A549 (cell line): ENCODE measurements around the gene NUDT14. TPM values are rescaled to one million over a fixed set of nuclear protein-coding genes. Genes with fewer than 3 reads are reported as not detected.

Experiments used
- ATAC-seq, 2 experiments: fragments of 200-7000 bp in 1 of 2; fragments of >200 bp in 1 of 2; cut with Nextera tagmentation in 1 of 2; cut with Tn5 transposase in 1 of 2; 3 replicates each; pipeline versions ENCODE4 v1.8.0 to v1.9.1; 2018 to 2020; ENCODE audit warnings: mild to moderate bottlenecking in 1 of 2, moderate library complexity in 1 of 2
- CTCF ChIA-PET: fragments of 300-600 bp; sonication (Branson Sonifier 250); formaldehyde crosslinking; extraction: SDS; loops from one replicate; lab custom pipeline; 2021; ENCODE audit warnings: antibody characterized with exemption, inconsistent platforms; lab: Yijun Ruan, JAX
- POLR2A ChIA-PET: fragments of 350-600 bp; formaldehyde crosslinking; extraction: SDS; loops from one replicate; lab custom pipeline; 2021; ENCODE audit warnings: antibody characterized with exemption, inconsistent platforms; lab: Yijun Ruan, JAX
- DNase-seq, 2 experiments: peaks; one replicate each; pipeline versions ENCODE4 v3.0.0 to v3.0.0-alpha.2; 2011 to 2016; ENCODE audit warnings: low read depth in 1 of 2, low spot score in 1 of 2
- FAIRE-seq: peaks from 2 replicates; lab custom pipeline; 2011; peaks lifted over from hg19 to GRCh38; lab: Jason Lieb, UNC
- H3K27ac ChIP-seq, 2 experiments: fragments of >200 bp; sonication (Bioruptor Twin); formaldehyde crosslinking; 3 replicates each; pipeline ENCODE4 v1.5.1; 2016 to 2017
- H3K4me1 ChIP-seq: fragments of >200 bp; sonication (Bioruptor Twin); formaldehyde crosslinking; 3 replicates; pipeline ENCODE4 v1.6.1; 2016
- H3K4me2 ChIP-seq: fragments of >200 bp; sonication (Bioruptor Twin); formaldehyde crosslinking; 3 replicates; pipeline ENCODE4 v1.6.1; 2016
- H3K4me3 ChIP-seq: fragments of >200 bp; sonication (Bioruptor Twin); formaldehyde crosslinking; 3 replicates; pipeline ENCODE4 v1.5.1; 2016
- H3K9me3 ChIP-seq: fragments of >200 bp; sonication (Bioruptor Twin); formaldehyde crosslinking; 3 replicates; pipeline ENCODE4 v1.6.1; 2016
- BHLHE40 ChIP-seq: IDR thresholded peaks from 2 replicates; pipeline ENCODE4 v1.6.1; 2012; ENCODE audit warnings: low read depth, low read length, inconsistent platforms
- CBX2 ChIP-seq: fragments of 200-600 bp; sonication (generic); IDR thresholded peaks from 2 replicates; pipeline ENCODE4 v1.6.1; 2016; ENCODE audit warnings: low read depth, mild to moderate bottlenecking, borderline replicate concordance
- CEBPB ChIP-seq, 2 experiments: fragments of >200 bp in 1 of 2; sonication (Bioruptor Twin) in 1 of 2; formaldehyde crosslinking in 1 of 2; IDR thresholded peaks; 2 replicates each; pipeline ENCODE4 v1.6.1; 2012 to 2016
- E2F6 ChIP-seq: IDR thresholded peaks from 2 replicates; pipeline ENCODE4 v1.6.1; 2012; ENCODE audit warnings: low read depth, borderline replicate concordance
- FOSB ChIP-seq: fragments of 250-450 bp; sonication (Bioruptor Pico); IDR thresholded peaks from 2 replicates; pipeline ENCODE4 v1.5.0; 2020; ENCODE audit warnings: mild to moderate bottlenecking, moderate library complexity
- HDAC2 ChIP-seq: fragments of 200-600 bp; sonication (generic); IDR thresholded peaks from 2 replicates; pipeline ENCODE4 v1.6.1; 2016
- HOXA7 ChIP-seq: fragments of 250-450 bp; sonication (Bioruptor Pico); IDR thresholded peaks from 2 replicates; pipeline ENCODE4 v1.5.0; 2020; ENCODE audit warnings: mild to moderate bottlenecking, moderate library complexity
- HOXB13 ChIP-seq: fragments of 250-450 bp; sonication (Bioruptor Pico); IDR thresholded peaks from 2 replicates; pipeline ENCODE4 v1.5.0; 2020; ENCODE audit warnings: low read depth, mild to moderate bottlenecking, moderate library complexity
- JUN ChIP-seq, 2 experiments: fragments of >200 bp; sonication (Bioruptor Twin); formaldehyde crosslinking; IDR thresholded peaks; 2 replicates in 1 of 2; 3 replicates in 1 of 2; pipeline ENCODE4 v1.6.1; 2016 to 2017
- KDM1A ChIP-seq: fragments of 200-600 bp; sonication (generic); IDR thresholded peaks from 2 replicates; pipeline ENCODE4 v1.6.1; 2016; ENCODE audit warnings: low read depth, mild to moderate bottlenecking
- MYC ChIP-seq: IDR thresholded peaks from 2 replicates; pipeline ENCODE4 v1.6.1; 2012; ENCODE audit warnings: mild to moderate bottlenecking, inconsistent platforms, low read length, improper control_type of control experiment, borderline replicate concordance
- NFE2L2 ChIP-seq: fragments of 150-350 bp; conservative IDR thresholded peaks from 2 replicates; pipeline ENCODE4 v1.6.1; 2014; ENCODE audit warnings: low read length
- POLR2A ChIP-seq: IDR thresholded peaks from 2 replicates; pipeline ENCODE4 v1.6.1; 2012; ENCODE audit warnings: mild to moderate bottlenecking, low read length
- POLR2AphosphoS2 ChIP-seq: conservative IDR thresholded peaks from 2 replicates; pipeline ENCODE4 v1.6.1; 2012; ENCODE audit warnings: low read length, improper control_type of control experiment, inconsistent platforms
- RARB ChIP-seq: fragments of 250-450 bp; sonication (Bioruptor Pico); IDR thresholded peaks from 2 replicates; pipeline ENCODE4 v1.8.0; 2021; ENCODE audit warnings: mild to moderate bottlenecking, moderate library complexity
- SMC3 ChIP-seq: fragments of >200 bp; sonication (Bioruptor Twin); formaldehyde crosslinking; IDR thresholded peaks from 3 replicates; pipeline ENCODE4 v1.6.1; 2018; ENCODE audit warnings: inconsistent platforms
- SREBF2 ChIP-seq: fragments of 450-650 bp; IDR thresholded peaks from 2 replicates; pipeline ENCODE4 v1.6.1; 2014; ENCODE audit warnings: mild to moderate bottlenecking, moderate library complexity
- ZC3H11A ChIP-seq: fragments of 450-650 bp; IDR thresholded peaks from 2 replicates; pipeline ENCODE4 v1.6.1; 2014; ENCODE audit warnings: antibody characterized with exemption, mild to moderate bottlenecking
- ZSCAN20 ChIP-seq: fragments of 250-450 bp; sonication (Bioruptor Pico); IDR thresholded peaks from 2 replicates; pipeline ENCODE4 v1.8.0; 2022; ENCODE audit warnings: mild to moderate bottlenecking, moderate library complexity
- WGBS: methylation state at CpG from one replicate; pipeline ENCODE4 v1.1.6; 2017; ENCODE audit errors: missing lambda C conversion rate; 5-methylcytosine and 5-hydroxymethylcytosine counted together
- polyA plus RNA-seq, 4 experiments: library from polyadenylated mRNA; depleted of rRNA in 3 of 4; stranded (reverse); fragments of >200 nt; fragmentation: RNase III in 1 of 4; extraction: RNeasy Plus Mini Kit Qiagen cat#74134 plus additional on column Dnase treatment in 1 of 4; gene quantifications; 2 replicates in 3 of 4; 3 replicates in 1 of 4; pipeline ENCODE4 v1.2.3, GENCODE V29; 2011 to 2017
- TF ChIP-seq, protein P1 (sequence below): fragments of 150-350 bp; IDR thresholded peaks from 2 replicates; pipeline ENCODE4 v1.6.1; 2014; ENCODE audit warnings: low read depth, mild to moderate bottlenecking, low read length

The NUDT14 gene
- polyA plus RNA-seq, 2 of the 4 experiments (the other 2 are of a cell fraction): 12.6 to 30.7 TPM

DNA sequence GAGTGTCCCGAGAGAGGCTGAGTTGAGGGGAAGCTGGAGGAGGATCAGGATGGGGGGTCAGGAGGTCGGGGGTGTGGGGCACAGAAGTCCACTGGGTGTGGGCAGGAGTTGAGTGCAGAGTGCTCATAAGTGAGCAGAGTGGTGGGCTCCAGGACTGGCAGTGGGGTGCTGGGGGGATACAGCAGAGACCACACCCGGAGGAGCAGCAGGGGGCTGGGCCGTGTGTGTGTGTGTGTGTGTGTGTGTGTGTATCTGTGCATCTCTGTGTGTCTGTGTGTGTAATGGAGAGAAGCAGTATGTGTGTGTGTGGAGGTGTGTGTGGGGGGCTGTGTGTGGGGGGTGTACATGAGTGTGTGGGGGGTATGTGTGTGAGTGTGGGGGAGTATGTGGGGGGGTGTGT is 4.9 kb upstream of the NUDT14 start (continued):
- no peak for TF ChIP-seq JUN (IDR thresholded peaks at IDR 0.05)
- TF ChIP-seq ZC3H11A: no peak
- TF ChIP-seq SMC3: no peak
- TF ChIP-seq, all 56 proteins: peak for 0

DNA sequence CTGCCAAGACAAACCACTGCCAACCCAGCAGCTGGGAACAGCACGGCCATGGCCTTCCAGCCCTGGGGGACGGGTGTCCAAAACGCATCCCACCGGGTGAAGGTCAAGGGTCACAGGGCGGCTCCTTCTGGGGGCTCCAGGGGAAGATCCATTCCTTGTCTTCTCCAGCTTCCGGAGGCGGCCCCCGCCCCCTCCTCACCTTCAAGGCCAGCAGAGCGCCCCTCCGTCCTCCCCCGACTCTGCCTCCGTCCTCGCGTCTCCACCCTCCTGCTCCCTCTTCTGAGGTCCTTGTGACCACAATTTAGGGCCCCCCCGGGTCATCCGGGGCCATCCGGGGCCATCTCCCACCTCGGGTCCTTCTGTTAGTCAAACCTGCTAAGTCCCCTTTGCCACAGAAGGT is 3.9 kb upstream of the NUDT14 start:
- Histone ChIP-seq H3K9me3 (peaks cover 14% of the 10 kb centered on the region), H3K27ac (no peak overlapping the region), H3K4me2 (no peak overlapping the region), H3K4me3 (no peak overlapping the region), H3K4me1 (peaks cover 10% of the 10 kb centered on the region; the same call in 2 of the 3 replicates)
- CTCF ChIA-PET: interaction anchor here (0.9 to 1.3 kb wide), 3 partner anchors 16 to 17 kb away, joined by 3 to 6 read pairs (median 5); partner anchors contain the start of gene JAG2
- ATAC-seq (no peak), DNase-seq (no peak), FAIRE-seq (no peak)
- POLR2A ChIA-PET: no interaction called here
- WGBS: 60% methylated on average over 14 of the region's 18 CpGs
- TF ChIP-seq HOXA7 (no peak), SREBF2 (no peak), ZC3H11A (no peak), SMC3 (no peak), POLR2A (no peak), CBX2 (no peak), CEBPB (IDR thresholded peaks at IDR 0.05) (no peak), ZSCAN20 (CRISPR knock-in tag) (no peak), FOSB (no peak), RARB (CRISPR knock-in tag) (no peak), POLR2AphosphoS2 (no peak), BHLHE40 (no peak), MYC (no peak), E2F6 (no peak), HDAC2 (no peak)
- TF ChIP-seq, protein P1, sequence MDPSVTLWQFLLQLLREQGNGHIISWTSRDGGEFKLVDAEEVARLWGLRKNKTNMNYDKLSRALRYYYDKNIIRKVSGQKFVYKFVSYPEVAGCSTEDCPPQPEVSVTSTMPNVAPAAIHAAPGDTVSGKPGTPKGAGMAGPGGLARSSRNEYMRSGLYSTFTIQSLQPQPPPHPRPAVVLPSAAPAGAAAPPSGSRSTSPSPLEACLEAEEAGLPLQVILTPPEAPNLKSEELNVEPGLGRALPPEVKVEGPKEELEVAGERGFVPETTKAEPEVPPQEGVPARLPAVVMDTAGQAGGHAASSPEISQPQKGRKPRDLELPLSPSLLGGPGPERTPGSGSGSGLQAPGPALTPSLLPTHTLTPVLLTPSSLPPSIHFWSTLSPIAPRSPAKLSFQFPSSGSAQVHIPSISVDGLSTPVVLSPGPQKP: no peak

GRCh38 chr14:105184461-105184860 is 3.3 kb upstream of the NUDT14 start:
- Histone ChIP-seq H3K4me3 (no peak overlapping the region), H3K27ac (no peak overlapping the region), H3K9me3 (peaks cover 14% of the 10 kb centered on the region), H3K4me1 (peaks cover 12% of the 10 kb centered on the region; the same call in 2 of the 3 replicates), H3K4me2 (no peak overlapping the region)
- WGBS: 66% methylated on average over 9 of the region's 9 CpGs
- ATAC-seq: no peak
- no peak for DNase-seq
- ChIA-PET CTCF (interaction anchor here (0.8 to 1.3 kb wide), 4 partner anchors 15 to 27 kb away, joined by 3 to 6 read pairs (median 4); partner anchors contain the start of gene JAG2), POLR2A (no interaction called here)
- no peak for FAIRE-seq
- no peak for TF ChIP-seq HOXB13
- no peak for TF ChIP-seq KDM1A
- no peak for TF ChIP-seq NFE2L2

GRCh38 chr14:105182296-105183020 is 1.3 kb upstream of the NUDT14 start:
- H3K9me3 ChIP-seq: no peaks in the 10 kb centered on the region
- ChIA-PET CTCF (interaction anchor here (0.8 to 7.7 kb wide), 7 partner anchors 13 to 100 kb away, joined by 3 to 45 read pairs (median 5); partner anchors contain the start of gene JAG2), POLR2A (interaction anchor here (1.9 to 2.1 kb wide), 2 partner anchors 13 to 95 kb away, joined by 7 to 8 read pairs; partner anchors contain the start of gene JAG2)
- TF ChIP-seq RARB (CRISPR knock-in tag): no peak
- no peak overlapping the region for H3K4me2 ChIP-seq
- no peak for FAIRE-seq
- no peak for ATAC-seq
- no peak overlapping the region for H3K4me3 ChIP-seq
- H3K27ac ChIP-seq: no peak overlapping the region
- 76% methylated on average over 9 of the region's 25 CpGs for WGBS
- no peak for DNase-seq
- peaks cover 12% of the 10 kb centered on the region; the same call in 2 of the 3 replicates for H3K4me1 ChIP-seq
